ENCODE measurements around the gene OR4N5.
"Not testable (repeated sequence)": the region's sequence is repeated elsewhere in the genome, so short reads cannot be mapped to it uniquely, and the experiment has no call there.

Gene OR4N5

GRCh38 chr14:20138520-20138919 is at the start of gene OR4N5:
TSS of gene OR4N5 (plus strand) at chr14:20138820. CDS start at chr14:20143736, 4,916 bp downstream.
- Histone ChIP-seq H3K36me3 (ENCODE audit: control insufficient read depth, insufficient read depth, low read length) (no peaks in the 10 kb centered on the region), H3K4me3 (replicated peaks; ENCODE audit: low read depth, low read length) (no peak within 1 kb of the TSS), H3K27me3 (replicated peaks; ENCODE audit: control insufficient read depth, insufficient read depth, low read length) (no peaks in the 10 kb centered on the region)
- no peak for DNase-seq (ENCODE audit: extremely low read depth, insufficient read length)
- no peak for TF ChIP-seq CTCF (IDR thresholded peaks at IDR 0.05; ENCODE audit: insufficient read depth, low read length, poor library complexity, severe bottlenecking)

GRCh38 chr14:20092050-20092449 is 46.6 kb upstream of the OR4N5 start:
- Histone ChIP-seq H3K4me3 (replicated peaks; ENCODE audit: low read depth, low read length) (no peak overlapping the region), H3K36me3 (ENCODE audit: control insufficient read depth, insufficient read depth, low read length) (no peaks in the 10 kb centered on the region), H3K27me3 (replicated peaks; ENCODE audit: control insufficient read depth, insufficient read depth, low read length) (no peaks in the 10 kb centered on the region)
- no peak for TF ChIP-seq CTCF (IDR thresholded peaks at IDR 0.05; ENCODE audit: insufficient read depth, low read length, poor library complexity, severe bottlenecking)
- no peak for DNase-seq (ENCODE audit: extremely low read depth, insufficient read length)

- DNase-seq (ENCODE audit: extremely low read depth, insufficient read length): no peak
- H3K36me3 ChIP-seq (ENCODE audit: control insufficient read depth, insufficient read depth, low read length): no peaks in the 10 kb centered on the region
- no peak for TF ChIP-seq CTCF (IDR thresholded peaks at IDR 0.05; ENCODE audit: insufficient read depth, low read length, poor library complexity, severe bottlenecking)
- no peaks in the 10 kb centered on the region for H3K27me3 ChIP-seq (replicated peaks; ENCODE audit: control insufficient read depth, insufficient read depth, low read length)
- H3K4me3 ChIP-seq (replicated peaks; ENCODE audit: low read depth, low read length): no peak overlapping the region
Measured at GRCh38 chr14:20093442-20093841, 45.2 kb upstream of the OR4N5 start.

GRCh38 chr14:20098926-20099770 is 39.5 kb upstream of the OR4N5 start:
- not testable (repeated sequence) for H3K4me3 ChIP-seq (replicated peaks; ENCODE audit: low read depth, low read length); DNase-seq (ENCODE audit: extremely low read depth, insufficient read length); H3K27me3 ChIP-seq (replicated peaks; ENCODE audit: control insufficient read depth, insufficient read depth, low read length); H3K36me3 ChIP-seq (ENCODE audit: control insufficient read depth, insufficient read depth, low read length)

- Histone ChIP-seq H3K36me3 (ENCODE audit: control insufficient read depth, insufficient read depth, low read length) (no peaks in the 10 kb centered on the region), H3K4me3 (replicated peaks; ENCODE audit: low read depth, low read length) (no peak within 1 kb of the TSS), H3K27me3 (replicated peaks; ENCODE audit: control insufficient read depth, insufficient read depth, low read length) (no peaks in the 10 kb centered on the region)
- no peak for DNase-seq (ENCODE audit: extremely low read depth, insufficient read length)
- no peak for TF ChIP-seq CTCF (IDR thresholded peaks at IDR 0.05; ENCODE audit: insufficient read depth, low read length, poor library complexity, severe bottlenecking)
Measured at GRCh38 chr14:20110438-20110837, 28.2 kb upstream of the OR4N5 start, which contains the start of gene OR4K17. TSS of gene OR4K17 (plus strand) at chr14:20110739. CDS start at chr14:20117500, 6,761 bp downstream.

GRCh38 chr14:20112321-20112720 is 26.3 kb upstream of the OR4N5 start:
- H3K36me3 ChIP-seq (ENCODE audit: control insufficient read depth, insufficient read depth, low read length): no peaks in the 10 kb centered on the region
- H3K4me3 ChIP-seq (replicated peaks; ENCODE audit: low read depth, low read length): no peak overlapping the region
- no peak for DNase-seq (ENCODE audit: extremely low read depth, insufficient read length)
- TF ChIP-seq CTCF (IDR thresholded peaks at IDR 0.05; ENCODE audit: insufficient read depth, low read length, poor library complexity, severe bottlenecking): no peak
- no peaks in the 10 kb centered on the region for H3K27me3 ChIP-seq (replicated peaks; ENCODE audit: control insufficient read depth, insufficient read depth, low read length)
